GM12801 (cell line): ENCODE results near the gene PPIG.

Experiments
- TF ChIP-seq, protein P1 (sequence below): IDR thresholded peaks from one replicate; pipeline ENCODE4 v1.5.1; 2011; ENCODE audit warnings: control low read depth; ENCODE audit not compliant: insufficient read length; ENCODE audit errors: extremely low read depth

Gene PPIG

DNA sequence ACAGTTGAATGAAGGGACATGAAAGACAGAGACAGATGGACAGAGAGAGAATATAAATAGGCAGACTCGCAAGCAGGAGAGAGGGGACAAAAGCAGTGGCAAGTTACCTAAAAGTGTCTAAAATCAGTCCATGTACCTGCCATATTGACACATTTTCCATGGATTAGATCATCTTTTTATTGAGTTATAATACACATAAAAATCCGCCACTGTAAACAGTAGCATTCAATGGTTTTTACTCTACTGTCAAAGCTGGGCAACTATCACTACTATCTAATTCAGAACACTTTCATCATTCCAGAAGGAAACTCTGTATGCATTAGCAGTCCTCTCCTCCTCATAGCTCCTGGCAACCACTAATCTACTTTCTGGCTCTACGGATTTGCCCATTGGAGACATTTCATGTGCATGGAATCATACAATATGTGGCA, 100.0 kb downstream of the PPIG start:
- TF ChIP-seq, protein P1, sequence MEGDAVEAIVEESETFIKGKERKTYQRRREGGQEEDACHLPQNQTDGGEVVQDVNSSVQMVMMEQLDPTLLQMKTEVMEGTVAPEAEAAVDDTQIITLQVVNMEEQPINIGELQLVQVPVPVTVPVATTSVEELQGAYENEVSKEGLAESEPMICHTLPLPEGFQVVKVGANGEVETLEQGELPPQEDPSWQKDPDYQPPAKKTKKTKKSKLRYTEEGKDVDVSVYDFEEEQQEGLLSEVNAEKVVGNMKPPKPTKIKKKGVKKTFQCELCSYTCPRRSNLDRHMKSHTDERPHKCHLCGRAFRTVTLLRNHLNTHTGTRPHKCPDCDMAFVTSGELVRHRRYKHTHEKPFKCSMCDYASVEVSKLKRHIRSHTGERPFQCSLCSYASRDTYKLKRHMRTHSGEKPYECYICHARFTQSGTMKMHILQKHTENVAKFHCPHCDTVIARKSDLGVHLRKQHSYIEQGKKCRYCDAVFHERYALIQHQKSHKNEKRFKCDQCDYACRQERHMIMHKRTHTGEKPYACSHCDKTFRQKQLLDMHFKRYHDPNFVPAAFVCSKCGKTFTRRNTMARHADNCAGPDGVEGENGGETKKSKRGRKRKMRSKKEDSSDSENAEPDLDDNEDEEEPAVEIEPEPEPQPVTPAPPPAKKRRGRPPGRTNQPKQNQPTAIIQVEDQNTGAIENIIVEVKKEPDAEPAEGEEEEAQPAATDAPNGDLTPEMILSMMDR, result no peak

DNA sequence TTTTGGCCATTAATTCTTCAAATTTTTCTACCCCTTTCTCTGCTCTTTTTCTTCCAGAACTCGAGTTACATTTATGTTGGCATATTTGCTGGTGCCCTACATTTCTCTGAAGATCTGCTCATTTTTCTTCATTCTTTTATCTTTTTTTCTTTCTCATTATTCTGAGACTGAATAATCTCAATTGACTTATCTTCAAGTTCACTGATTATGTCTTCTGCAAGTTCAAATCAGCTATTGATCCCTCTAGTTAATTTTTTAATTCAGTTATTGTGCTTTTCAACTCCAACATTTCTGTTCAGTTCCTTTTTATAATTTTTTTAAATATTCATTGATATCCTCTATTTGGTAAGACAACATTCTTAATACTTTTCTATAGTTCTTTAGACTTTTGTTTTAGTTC, 106.8 kb downstream of the PPIG start:
- TF ChIP-seq, protein P1, result no peak
